HepG2 (cell line): Measurements from ENCODE around the gene SEC16A. TPM values are rescaled to one million over a fixed set of nuclear protein-coding genes. Genes with fewer than 3 reads are reported as not detected.

ENCODE experiments used
- AGO1 ChIP-seq: fragments of 200-400 bp; formaldehyde crosslinking; IDR thresholded peaks from 2 replicates; pipeline ENCODE4 v1.6.1; 2017; ENCODE audit warnings: mild to moderate bottlenecking, low read depth, low read length, moderate library complexity; ENCODE audit not compliant: poor library complexity, severe bottlenecking
- ARID4A ChIP-seq: sonication (generic); formaldehyde crosslinking; IDR thresholded peaks from 2 replicates; pipeline ENCODE4 v1.5.0; 2020; ENCODE audit warnings: mild to moderate bottlenecking, missing genetic modification reagents, borderline replicate concordance
- ARNT2 ChIP-seq: sonication (generic); formaldehyde crosslinking; IDR thresholded peaks from 2 replicates; pipeline ENCODE4 v1.8.0; 2022; ENCODE audit warnings: mild to moderate bottlenecking, low read depth, missing genetic modification reagents, moderate library complexity
- FOXO1 ChIP-seq: sonication (generic); formaldehyde crosslinking; IDR thresholded peaks from 2 replicates; pipeline ENCODE4 v1.4.0; 2020; ENCODE audit warnings: missing genetic modification reagents
- GMEB1 ChIP-seq: sonication (generic); formaldehyde crosslinking; IDR thresholded peaks from 2 replicates; pipeline ENCODE4 v1.5.1; 2020; ENCODE audit warnings: missing genetic modification reagents, mild to moderate bottlenecking, borderline replicate concordance
- HNRNPK ChIP-seq: fragments of 200-400 bp; formaldehyde crosslinking; IDR thresholded peaks from 2 replicates; pipeline ENCODE4 v1.6.1; 2018; ENCODE audit warnings: low read length, low read depth, moderate library complexity, mild to moderate bottlenecking; ENCODE audit not compliant: poor library complexity, severe bottlenecking
- JDP2 ChIP-seq: sonication (generic); formaldehyde crosslinking; IDR thresholded peaks from 2 replicates; pipeline ENCODE4 v1.8.1; 2022; ENCODE audit warnings: missing genetic modification reagents, borderline replicate concordance
- NCOR1 ChIP-seq: fragments of 200-600 bp; sonication (generic); IDR thresholded peaks from 2 replicates; pipeline ENCODE4 v1.7.0; 2017; ENCODE audit warnings: antibody characterized with exemption, low read length, borderline replicate concordance
- RAD21 ChIP-seq: fragments of 450-650 bp; formaldehyde crosslinking; IDR thresholded peaks from 2 replicates; pipeline ENCODE4 v1.5.0; 2020; ENCODE audit warnings: mild to moderate bottlenecking
- STAT6 ChIP-seq: sonication (generic); formaldehyde crosslinking; IDR thresholded peaks from 2 replicates; pipeline ENCODE4 v1.4.0; 2020; ENCODE audit warnings: missing genetic modification reagents, mild to moderate bottlenecking, borderline replicate concordance
- ZBTB1 ChIP-seq: sonication (generic); formaldehyde crosslinking; IDR thresholded peaks from 2 replicates; pipeline ENCODE4 v1.4.0; 2020; ENCODE audit warnings: missing genetic modification reagents, borderline replicate concordance
- ZBTB33 ChIP-seq: sonication (generic); formaldehyde crosslinking; IDR thresholded peaks from 2 replicates; pipeline ENCODE4 v1.4.0; 2020; ENCODE audit warnings: missing genetic modification reagents
- ZFP37 ChIP-seq: sonication (generic); formaldehyde crosslinking; IDR thresholded peaks from 2 replicates; pipeline ENCODE4 v1.4.0; 2020; ENCODE audit warnings: missing genetic modification reagents, borderline replicate concordance
- ZNF180 ChIP-seq: sonication (generic); formaldehyde crosslinking; IDR thresholded peaks from 2 replicates; pipeline ENCODE4 v1.4.0; 2020; ENCODE audit warnings: low read depth, missing genetic modification reagents, borderline replicate concordance
- ZNF558 ChIP-seq: sonication (generic); formaldehyde crosslinking; IDR thresholded peaks from 2 replicates; pipeline ENCODE4 v1.9.0; 2022; ENCODE audit warnings: mild to moderate bottlenecking, missing genetic modification reagents, borderline replicate concordance
- ZNF7 ChIP-seq: IDR thresholded peaks from 2 replicates; pipeline ENCODE4 v1.6.1; 2016; ENCODE audit warnings: missing biosample characterization, missing genetic modification reagents
- ZNF737 ChIP-seq: sonication (generic); formaldehyde crosslinking; IDR thresholded peaks from 2 replicates; pipeline ENCODE4 v1.5.0; 2020; ENCODE audit warnings: missing genetic modification reagents, mild to moderate bottlenecking, borderline replicate concordance
- polyA plus RNA-seq, 8 experiments: library from polyadenylated mRNA; depleted of rRNA in 3 of 8; stranded (reverse) in 7 of 8; unstranded in 1 of 8; fragments of >200 nt; fragmentation: Illumina TruSeq in 4 of 8; extraction: Trizol in 4 of 8; gene quantifications; 2 replicates each; pipeline versions ENCODE4 v1.2.1 to v1.2.3, GENCODE V29; 2011 to 2016; ENCODE audit warnings: low read depth in 4 of 8, missing spikeins in 1 of 8, mixed read lengths in 1 of 8; ENCODE audit not compliant: insufficient read depth in 1 of 8
- total RNA-seq, 5 experiments: library from RNA; depleted of rRNA; stranded (reverse); fragments of >200 nt; fragmentation: Illumina TruSeq; extraction: Trizol; gene quantifications; 2 replicates each; pipeline ENCODE4 v1.2.3, GENCODE V29; 2016; ENCODE audit warnings: low read depth in 1 of 5

Gene SEC16A
- total and polyA plus RNA-seq, 2 of the 13 experiments (the other 11 are each of a cell fraction or from before 2014, with no cell fraction given): 15.9 to 18.9 TPM

GRCh38 chr9:136399176-136400037 is 83.4 kb downstream of the SEC16A start (continued):
- no peak for TF ChIP-seq ZBTB33 (CRISPR knock-in tag)
- no peak for TF ChIP-seq STAT6 (CRISPR knock-in tag)
- TF ChIP-seq NCOR1: no peak
- no peak for TF ChIP-seq GMEB1 (CRISPR knock-in tag)
- no peak for TF ChIP-seq JDP2 (CRISPR knock-in tag)
- TF ChIP-seq ARID4A (CRISPR knock-in tag): no peak
- TF ChIP-seq ZBTB1 (CRISPR knock-in tag): no peak
- TF ChIP-seq AGO1: no peak
- TF ChIP-seq ZNF558 (CRISPR knock-in tag): peak; percentile 85; the same call in 1 of the 2 replicates
- TF ChIP-seq ARNT2 (CRISPR knock-in tag): peak; percentile 85; the same call in 1 of the 2 replicates
- TF ChIP-seq ZFP37 (CRISPR knock-in tag): no peak
- no peak for TF ChIP-seq ZNF180 (CRISPR knock-in tag)
- no peak for TF ChIP-seq RAD21 (CRISPR knock-in tag)
- TF ChIP-seq ZNF737 (CRISPR knock-in tag): no peak
- TF ChIP-seq HNRNPK: no peak
- TF ChIP-seq FOXO1 (CRISPR knock-in tag): no peak
- TF ChIP-seq ZNF7 (CRISPR knock-in tag): no peak
